H1 (cell line): ENCODE measurements around the gene SHISA9. TPM values are rescaled to one million over a fixed set of nuclear protein-coding genes. Genes with fewer than 3 reads are reported as not detected.

Experiments used
- CTCF ChIA-PET: fragments of 300-600 bp; sonication (Branson Sonifier 250); formaldehyde crosslinking; loops from one replicate; lab custom pipeline; 2021; ENCODE audit not compliant: partially characterized antibody; lab: Charles Lee
- POLR2A ChIA-PET: fragments of 300-600 bp; sonication (Branson Sonifier 250); formaldehyde crosslinking; loops from one replicate; lab custom pipeline; 2021; ENCODE audit warnings: inconsistent platforms; ENCODE audit not compliant: partially characterized antibody; lab: Charles Lee
- DNase-seq, 2 experiments: peaks; one replicate each; pipeline versions ENCODE4 v3.0.0 to v3.0.0-alpha.2; 2010 to 2022; ENCODE audit warnings: low spot score in 2 of 2, low read depth in 1 of 2, mixed read lengths in 1 of 2
- FAIRE-seq: peaks from 2 replicates; lab custom pipeline; 2011; peaks lifted over from hg19 to GRCh38; lab: Jason Lieb, UNC
- H2AFZ ChIP-seq: 2 replicates; pipeline ENCODE4 v1.8.1; 2012; ENCODE audit warnings: low read length, inconsistent platforms
- H2AK5ac ChIP-seq: 2 replicates; pipeline ENCODE4 v1.6.1; 2013; ENCODE audit warnings: low read depth, low read length
- H2BK120ac ChIP-seq: replicated peaks from 2 replicates; pipeline ENCODE3; 2013; ENCODE audit warnings: low read depth, low read length, inconsistent platforms
- H2BK12ac ChIP-seq: 2 replicates; pipeline ENCODE4 v1.6.1; 2013; ENCODE audit warnings: low read depth, low read length
- H2BK15ac ChIP-seq: 2 replicates; pipeline ENCODE4 v1.6.1; 2013; ENCODE audit warnings: low read length
- H2BK20ac ChIP-seq: 2 replicates; pipeline ENCODE4 v1.6.1; 2013; ENCODE audit warnings: low read length
- H2BK5ac ChIP-seq: 2 replicates; pipeline ENCODE4 v1.6.1; 2013; ENCODE audit warnings: low read depth, low read length
- H3K14ac ChIP-seq: 2 replicates; pipeline ENCODE4 v1.6.1; 2013; ENCODE audit warnings: inconsistent platforms; ENCODE audit not compliant: insufficient read length
- H3K18ac ChIP-seq: 2 replicates; pipeline ENCODE4 v1.6.1; 2013; ENCODE audit warnings: low read length; ENCODE audit errors: extremely low read depth
- H3K23ac ChIP-seq: 2 replicates; pipeline ENCODE4 v1.6.1; 2013; ENCODE audit warnings: inconsistent platforms; ENCODE audit not compliant: insufficient read length
- H3K23me2 ChIP-seq: 2 replicates; pipeline ENCODE4 v1.6.1; 2013; ENCODE audit warnings: low read depth, low read length
- H3K27ac ChIP-seq: 2 replicates; pipeline ENCODE4 v1.6.1; 2011; ENCODE audit warnings: low read depth, low read length, inconsistent platforms
- H3K27me3 ChIP-seq, 4 experiments: replicated peaks in 1 of 4; 1 replicate in 1 of 4; 2 replicates in 3 of 4; pipeline versions ENCODE4 v1.6.1 to v1.8.1; 2011 to 2013; ENCODE audit warnings: low read length in 3 of 4, mild to moderate bottlenecking in 3 of 4, inconsistent platforms in 2 of 4, mixed read lengths in 2 of 4, moderate library complexity in 1 of 4; ENCODE audit not compliant: control insufficient read depth in 3 of 4, insufficient read depth in 3 of 4; ENCODE audit errors: extremely low read depth in 1 of 4
- H3K36me3 ChIP-seq, 4 experiments: 2 replicates each; pipeline versions ENCODE4 v1.6.1 to v1.8.1; 2011 to 2013; ENCODE audit warnings: mild to moderate bottlenecking in 4 of 4, low read length in 3 of 4, moderate library complexity in 2 of 4, control low read depth in 1 of 4, inconsistent platforms in 1 of 4; ENCODE audit not compliant: insufficient read depth in 4 of 4, control insufficient read depth in 2 of 4
- H3K4ac ChIP-seq: replicated peaks from 2 replicates; pipeline ENCODE3; 2013; ENCODE audit warnings: low read length, low read depth, mixed read lengths, inconsistent platforms; ENCODE audit not compliant: insufficient read length
- H3K4me1 ChIP-seq, 4 experiments: replicated peaks in 1 of 4; 1 replicate in 1 of 4; 2 replicates in 3 of 4; pipeline versions ENCODE4 v1.6.1 to v1.8.1; 2011 to 2013; ENCODE audit warnings: low read length in 3 of 4, inconsistent platforms in 2 of 4, mixed read lengths in 1 of 4; ENCODE audit not compliant: insufficient read depth in 4 of 4, control insufficient read depth in 3 of 4
- H3K4me2 ChIP-seq, 2 experiments: 2 replicates each; pipeline versions ENCODE4 v1.6.1 to v1.8.1; 2011 to 2013; ENCODE audit warnings: low read depth in 2 of 2, low read length in 2 of 2, control low read depth in 1 of 2, inconsistent platforms in 1 of 2, mild to moderate bottlenecking in 1 of 2; ENCODE audit not compliant: insufficient read depth in 1 of 2
- H3K4me3 ChIP-seq, 4 experiments: fragments of 200-600, 300-600 bp in 1 of 4; sonication (generic), shearing (Covaris generic), sonication (Bioruptor Twin) in 1 of 4; 2 replicates each; pipeline versions ENCODE4 v1.5.1 to v1.8.1; 2011 to 2016; ENCODE audit warnings: low read length in 4 of 4, low read depth in 3 of 4, control low read depth in 2 of 4, inconsistent platforms in 2 of 4, mild to moderate bottlenecking in 2 of 4, mixed read lengths in 1 of 4, moderate library complexity in 1 of 4; ENCODE audit not compliant: insufficient read depth in 2 of 4; ENCODE audit errors: extremely low read depth in 1 of 4
- H3K56ac ChIP-seq: replicated peaks from 2 replicates; pipeline ENCODE3; 2013; ENCODE audit warnings: low read depth, mild to moderate bottlenecking, mixed read lengths, low read length, inconsistent platforms; ENCODE audit not compliant: insufficient read length
- H3K79me1 ChIP-seq: 2 replicates; pipeline ENCODE4 v1.6.1; 2013; ENCODE audit warnings: low read depth, low read length, control low read depth
- H3K79me2 ChIP-seq, 2 experiments: 2 replicates each; pipeline versions ENCODE4 v1.6.1 to v1.8.1; 2012 to 2013; ENCODE audit warnings: low read length in 2 of 2, mild to moderate bottlenecking in 2 of 2, inconsistent platforms in 1 of 2; ENCODE audit not compliant: insufficient read depth in 2 of 2, control insufficient read depth in 1 of 2
- H3K9ac ChIP-seq, 4 experiments: replicated peaks in 1 of 4; 1 replicate in 1 of 4; 2 replicates in 3 of 4; pipeline versions ENCODE4 v1.6.1 to v1.8.1; 2011 to 2013; ENCODE audit warnings: low read depth in 3 of 4, low read length in 3 of 4, control low read depth in 2 of 4, mild to moderate bottlenecking in 2 of 4, moderate library complexity in 2 of 4, inconsistent platforms in 1 of 4; ENCODE audit errors: extremely low read depth in 1 of 4
- H3K9me3 ChIP-seq, 2 experiments: 2 replicates each; pipeline versions ENCODE4 v1.6.1 to v1.8.1; 2012 to 2013; ENCODE audit warnings: mild to moderate bottlenecking in 2 of 2, moderate library complexity in 2 of 2, control low read depth in 1 of 2, inconsistent platforms in 1 of 2, low read depth in 1 of 2, low read length in 1 of 2, mixed read lengths in 1 of 2; ENCODE audit not compliant: insufficient read depth in 2 of 2
- H4K20me1 ChIP-seq, 2 experiments: replicated peaks in 1 of 2; 2 replicates each; pipeline versions ENCODE3 to v1.8.1; 2011 to 2013; ENCODE audit warnings: inconsistent platforms in 2 of 2, low read length in 2 of 2, mild to moderate bottlenecking in 1 of 2; ENCODE audit not compliant: insufficient read depth in 2 of 2, control insufficient read depth in 1 of 2
- H4K5ac ChIP-seq: 2 replicates; pipeline ENCODE4 v1.6.1; 2013; ENCODE audit warnings: low read length, low read depth, mixed read lengths, inconsistent platforms; ENCODE audit not compliant: insufficient read length
- H4K8ac ChIP-seq: 2 replicates; pipeline ENCODE4 v1.8.0; 2013; ENCODE audit warnings: mild to moderate bottlenecking, moderate library complexity, low read length, inconsistent platforms; ENCODE audit not compliant: insufficient read depth; ENCODE audit errors: extremely low read depth
- H4K91ac ChIP-seq: replicated peaks from 2 replicates; pipeline ENCODE3; 2013; ENCODE audit warnings: low read length, mixed read lengths, inconsistent platforms; ENCODE audit not compliant: insufficient read length
- BCL11A ChIP-seq, 2 experiments: IDR thresholded peaks; one replicate each; pipeline ENCODE4 v1.6.1; 2011; ENCODE audit warnings: low read depth in 2 of 2, low read length in 2 of 2, mild to moderate bottlenecking in 2 of 2
- NANOG ChIP-seq: IDR thresholded peaks from 2 replicates; pipeline ENCODE4 v1.6.1; 2011; ENCODE audit warnings: low read length, low read depth, mild to moderate bottlenecking, inconsistent platforms; ENCODE audit not compliant: insufficient read depth, poor library complexity, severe bottlenecking
- POLR2AphosphoS5 ChIP-seq: IDR thresholded peaks from 2 replicates; pipeline ENCODE4 v1.6.1; 2011; ENCODE audit warnings: low read depth, low read length
- RAD21 ChIP-seq, 2 experiments: IDR thresholded peaks in 1 of 2; conservative IDR thresholded peaks in 1 of 2; 2 replicates each; pipeline ENCODE4 v1.6.1; 2011; ENCODE audit warnings: low read depth in 2 of 2, low read length in 2 of 2, improper control_type of control experiment in 1 of 2, inconsistent platforms in 1 of 2, mild to moderate bottlenecking in 1 of 2, moderate library complexity in 1 of 2
- RNF2 ChIP-seq: fragments of 200-900, 300-1000 bp; sonication (generic); IDR thresholded peaks from 2 replicates; pipeline ENCODE4 v1.7.1; 2016; ENCODE audit warnings: borderline replicate concordance, low read depth, mild to moderate bottlenecking, antibody characterized with exemption, low read length; ENCODE audit not compliant: poor library complexity, severe bottlenecking; ENCODE audit errors: missing control alignments
- ZNF274 ChIP-seq: IDR thresholded peaks from 2 replicates; pipeline ENCODE4 v1.7.0; 2012; ENCODE audit warnings: low read length, borderline replicate concordance; ENCODE audit errors: extremely low read depth
- WGBS, 2 experiments: shearing (Covaris generic) in 1 of 2; methylation state at CpG; one replicate each; pipeline versions ENCODE4 v1.1.6 to v1.1.7; 2013 to 2015; ENCODE audit warnings: low lambda C conversion rate in 2 of 2, mixed read lengths in 2 of 2, inconsistent platforms in 1 of 2, low coverage in 1 of 2, missing lambda C conversion rate in 1 of 2; ENCODE audit not compliant: insufficient replicate concordance in 2 of 2, insufficient coverage in 1 of 2, insufficient read length in 1 of 2; ENCODE audit errors: extremely low coverage in 1 of 2, missing lambda C conversion rate in 1 of 2; 5-methylcytosine and 5-hydroxymethylcytosine counted together
- polyA plus RNA-seq, 7 experiments: library from polyadenylated mRNA; depleted of rRNA in 3 of 7; stranded (reverse) in 5 of 7; unstranded in 2 of 7; fragments of >200 nt in 5 of 7; fragments of 200-250 nt in 2 of 7; gene quantifications; 1 replicate in 5 of 7; 2 replicates in 1 of 7; 4 replicates in 1 of 7; pipeline versions ENCODE4 v1.2.1 to v1.2.3, GENCODE V29; 2011 to 2013; ENCODE audit warnings: missing spikeins in 2 of 7, mixed read lengths in 2 of 7
- total RNA-seq: library from RNA; stranded (reverse); fragmentation: NEBNext Ultra II Directional; extraction: Animal tissue kit (Norgen Biotek cat#: 25700); gene quantifications from 2 replicates; pipeline ENCODE4 v1.2.1, GENCODE V29; 2021

SHISA9 gene
- total and polyA plus RNA-seq, 2 of the 8 experiments (the other 6 are each of a cell fraction or from before 2014, with no cell fraction given), result 25.6 to 39.8 TPM

DNA sequence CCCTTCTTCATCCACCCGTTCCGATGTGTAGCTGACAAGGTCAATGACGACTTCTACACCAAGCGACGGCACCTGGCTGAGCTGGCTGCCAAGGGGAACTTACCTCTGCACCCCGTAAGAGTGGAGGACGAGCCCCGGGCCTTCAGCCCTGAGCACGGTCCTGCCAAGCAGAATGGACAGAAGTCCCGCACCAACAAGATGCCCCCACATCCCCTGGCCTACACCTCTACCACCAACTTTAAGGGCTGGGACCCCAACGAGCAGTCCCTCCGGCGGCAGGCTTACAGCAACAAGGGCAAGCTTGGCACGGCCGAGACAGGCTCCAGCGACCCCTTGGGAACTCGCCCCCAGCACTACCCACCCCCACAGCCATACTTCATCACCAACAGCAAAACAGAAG lies 333.6 kb downstream of the SHISA9 start:
- no peak overlapping the region for H4K5ac ChIP-seq
- H2BK12ac ChIP-seq, result 0 out of 2 replicates have a peak overlapping the region, but pooled peaks have one; percentile 60
- no peaks in the 10 kb centered on the region for H3K79me2 ChIP-seq
- no peaks in the 10 kb centered on the region for H3K9me3 ChIP-seq
- no peak overlapping the region for H3K27ac ChIP-seq
- no peak overlapping the region for H3K4ac ChIP-seq
- no peak overlapping the region for H4K91ac ChIP-seq
- H3K4me2 ChIP-seq, result no peak overlapping the region
- H2BK15ac ChIP-seq, result no peak overlapping the region; the same call in 1 of the 2 replicates
- no peak overlapping the region for H2AFZ ChIP-seq
- no peaks in the 10 kb centered on the region for H3K23me2 ChIP-seq
- H4K8ac ChIP-seq, result peak overlapping the region; percentile 58; the same call in 1 of the 2 replicates
- H3K79me1 ChIP-seq, result no peaks in the 10 kb centered on the region
- H3K23ac ChIP-seq, result no peak overlapping the region
- H3K9ac ChIP-seq, result no peak overlapping the region
- H4K20me1 ChIP-seq, result no peaks in the 10 kb centered on the region
- FAIRE-seq, result no peak
- no peaks in the 10 kb centered on the region for H3K27me3 ChIP-seq
- no peak overlapping the region for H3K56ac ChIP-seq
- H2BK20ac ChIP-seq, result peak overlapping the region; percentile 32; the same call in 1 of the 2 replicates
- no peak overlapping the region for H3K18ac ChIP-seq
- no peak overlapping the region for H2AK5ac ChIP-seq
- DNase-seq, result no peak
- no peak overlapping the region for H2BK120ac ChIP-seq
- ChIA-PET CTCF (no interaction called here), POLR2A (no interaction called here)
- 92% methylated on average over 17 of the region's 17 CpGs; no CpG with 5 or more reads in 1 of the 2 experiments for WGBS, 2 experiments
- H2BK5ac ChIP-seq, result no peak overlapping the region; the same call in 1 of the 2 replicates
- peaks cover 0 to 8% (median 5%) of the 10 kb centered on the region in 4 experiments; a peak in 6 of 7 replicates for H3K4me1 ChIP-seq
- H3K36me3 ChIP-seq, result no peaks in the 10 kb centered on the region
- H3K14ac ChIP-seq, result no peak overlapping the region
- no peak overlapping the region for H3K4me3 ChIP-seq
- no peak for TF ChIP-seq ZNF274
- no peak for TF ChIP-seq NANOG
- TF ChIP-seq BCL11A (IDR thresholded peaks at IDR 0.05; ENCODE audit: low read depth in 2 of 2, low read length in 2 of 2), result no peak
- TF ChIP-seq RAD21 (IDR thresholded peaks at IDR 0.05 in 1 of 2, conservative IDR thresholded peaks at IDR 0.05 in 1 of 2; ENCODE audit: low read depth in 2 of 2, low read length in 2 of 2), result no peak
- TF ChIP-seq RNF2, result no peak
- no peak for TF ChIP-seq POLR2AphosphoS5
